ENCODE results near the gene MS4A6A. TPM values are rescaled to one million over a fixed set of nuclear protein-coding genes. Genes with fewer than 3 reads are reported as not detected.

The MS4A6A gene
- total and polyA plus RNA-seq, 9 of the 15 experiments (the other 6 are each of a cell fraction or from before 2014, with no cell fraction given) = 0.57 to 9.5 (median 4.2) TPM

DNA sequence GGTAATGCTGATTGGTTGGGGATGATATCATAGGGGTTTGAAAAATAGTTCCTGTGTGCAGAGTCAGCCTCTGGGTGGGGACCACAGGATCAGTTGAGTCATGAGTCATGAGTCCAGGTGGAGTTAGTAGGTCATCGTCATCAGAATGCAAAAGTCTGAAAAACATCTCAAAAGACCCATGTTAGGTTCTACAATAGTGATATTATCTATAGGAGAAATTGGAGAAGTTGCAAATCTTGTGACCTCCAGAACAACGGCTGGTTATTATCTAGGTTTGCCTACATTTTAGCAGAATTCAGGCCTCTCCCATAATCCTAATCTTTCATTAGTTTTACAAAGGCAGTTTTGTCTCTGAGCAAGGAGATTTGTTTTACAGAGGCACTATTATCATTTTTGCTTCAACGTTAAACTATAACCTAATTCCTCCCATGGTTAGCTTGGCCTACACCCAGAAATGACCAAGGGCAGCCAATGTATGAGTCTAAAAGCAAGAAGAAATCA is 55.5 kb downstream of the MS4A6A start (continued):
- no peak for TF ChIP-seq KLF1 (tag; IDR thresholded peaks at IDR 0.05)
- no peak for TF ChIP-seq DACH1 (IDR thresholded peaks at IDR 0.05; ENCODE audit: partially characterized antibody)
- no peak for TF ChIP-seq STAT5A (IDR thresholded peaks at IDR 0.05; ENCODE audit: borderline replicate concordance, low read length)
- no peak for TF ChIP-seq E2F3 (CRISPR knock-in tag; IDR thresholded peaks at IDR 0.05)
- no peak for TF ChIP-seq NFATC3 (IDR thresholded peaks at IDR 0.05)
- TF ChIP-seq RAD21 (CRISPR knock-in tag; conservative IDR thresholded peaks at IDR 0.05 in 1 of 2, IDR thresholded peaks at IDR 0.05 in 1 of 2) = peak in 1 of 2 experiments; percentile 26; a peak in 2 of 4 replicates
- TF ChIP-seq, protein P1, sequence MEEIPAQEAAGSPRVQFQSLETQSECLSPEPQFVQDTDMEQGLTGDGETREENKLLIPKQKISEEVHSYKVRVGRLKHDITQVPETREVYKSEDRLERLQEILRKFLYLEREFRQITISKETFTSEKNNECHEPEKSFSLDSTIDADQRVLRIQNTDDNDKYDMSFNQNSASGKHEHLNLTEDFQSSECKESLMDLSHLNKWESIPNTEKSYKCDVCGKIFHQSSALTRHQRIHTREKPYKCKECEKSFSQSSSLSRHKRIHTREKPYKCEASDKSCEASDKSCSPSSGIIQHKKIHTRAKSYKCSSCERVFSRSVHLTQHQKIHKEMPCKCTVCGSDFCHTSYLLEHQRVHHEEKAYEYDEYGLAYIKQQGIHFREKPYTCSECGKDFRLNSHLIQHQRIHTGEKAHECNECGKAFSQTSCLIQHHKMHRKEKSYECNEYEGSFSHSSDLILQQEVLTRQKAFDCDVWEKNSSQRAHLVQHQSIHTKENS (CRISPR knock-in tag; IDR thresholded peaks at IDR 0.05) = no peak
- TF ChIP-seq, protein P2, sequence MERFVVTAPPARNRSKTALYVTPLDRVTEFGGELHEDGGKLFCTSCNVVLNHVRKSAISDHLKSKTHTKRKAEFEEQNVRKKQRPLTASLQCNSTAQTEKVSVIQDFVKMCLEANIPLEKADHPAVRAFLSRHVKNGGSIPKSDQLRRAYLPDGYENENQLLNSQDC (CRISPR knock-in tag; IDR thresholded peaks at IDR 0.05) = no peak
- TF ChIP-seq SRSF1 (IDR thresholded peaks at IDR 0.05; ENCODE audit: low read depth, low read length) = no peak
- TF ChIP-seq ZNF133 (CRISPR knock-in tag; IDR thresholded peaks at IDR 0.05) = no peak
- TF ChIP-seq PRMT5 (CRISPR knock-in tag; IDR thresholded peaks at IDR 0.05) = no peak
- TF ChIP-seq SAFB2 (IDR thresholded peaks at IDR 0.05; ENCODE audit: borderline replicate concordance, low read depth, low read length, severe bottlenecking) = no peak
- TF ChIP-seq BCL6 (CRISPR knock-in tag; IDR thresholded peaks at IDR 0.05) = no peak
- no peak; the same call in 1 of the 2 replicates for TF ChIP-seq SMAD4 (CRISPR knock-in tag; conservative IDR thresholded peaks at IDR 0.05)
- TF ChIP-seq PTBP1 (IDR thresholded peaks at IDR 0.05; ENCODE audit: low read depth, low read length) = no peak
- TF ChIP-seq NR2C2 (CRISPR knock-in tag; IDR thresholded peaks at IDR 0.05) = no peak
- TF ChIP-seq NR2C2 (tag; IDR thresholded peaks at IDR 0.05) = 0 out of 2 replicates have a peak, but pooled peaks have one; percentile 20
- no peak for TF ChIP-seq DNMT1 (IDR thresholded peaks at IDR 0.05)
- TF ChIP-seq ETS2 (tag; IDR thresholded peaks at IDR 0.05; ENCODE audit: borderline replicate concordance, poor library complexity, severe bottlenecking) = no peak
- no peak for TF ChIP-seq KDM2B (CRISPR knock-in tag; IDR thresholded peaks at IDR 0.05)
- TF ChIP-seq MAZ (CRISPR knock-in tag; conservative IDR thresholded peaks at IDR 0.05 in 1 of 2, IDR thresholded peaks at IDR 0.05 in 1 of 2) = peak in 1 of 2 experiments; percentile 44; a peak in 1 of 4 replicates
- TF ChIP-seq RBBP5 (IDR thresholded peaks at IDR 0.05; ENCODE audit: borderline replicate concordance, insufficient read depth, low read length, poor library complexity, severe bottlenecking) = no peak
- no peak for TF ChIP-seq PRPF4 (IDR thresholded peaks at IDR 0.05; ENCODE audit: insufficient read depth, low read depth, low read length, poor library complexity, severe bottlenecking)
- no peak for TF ChIP-seq YY1 (IDR thresholded peaks at IDR 0.05; ENCODE audit: borderline replicate concordance in 1 of 3, control insufficient read depth in 1 of 3, extremely low read depth in 1 of 3, insufficient read depth in 3 of 3, insufficient read length in 1 of 3, insufficient replicate concordance in 2 of 3, low read depth in 1 of 3, low read length in 2 of 3)
- no peak for TF ChIP-seq HDGF (IDR thresholded peaks at IDR 0.05)
- TF ChIP-seq MTA3 (IDR thresholded peaks at IDR 0.05; ENCODE audit: borderline replicate concordance) = no peak
- peak; percentile 49 for TF ChIP-seq C11orf30 (IDR thresholded peaks at IDR 0.05; ENCODE audit: low read depth)
- TF ChIP-seq POU5F1 (IDR thresholded peaks at IDR 0.05; ENCODE audit: borderline replicate concordance, low read depth, low read length, partially characterized antibody) = no peak
- no peak for TF ChIP-seq XRCC4 (IDR thresholded peaks at IDR 0.05; ENCODE audit: extremely low read depth, insufficient read depth, insufficient read length)
- peak; percentile 28; the same call in 1 of the 2 replicates for TF ChIP-seq CTBP1 (IDR thresholded peaks at IDR 0.05; ENCODE audit: borderline replicate concordance)

Measured in K562 (cell line).